ENCODE data around the gene RHEB.

Gene RHEB

DNA sequence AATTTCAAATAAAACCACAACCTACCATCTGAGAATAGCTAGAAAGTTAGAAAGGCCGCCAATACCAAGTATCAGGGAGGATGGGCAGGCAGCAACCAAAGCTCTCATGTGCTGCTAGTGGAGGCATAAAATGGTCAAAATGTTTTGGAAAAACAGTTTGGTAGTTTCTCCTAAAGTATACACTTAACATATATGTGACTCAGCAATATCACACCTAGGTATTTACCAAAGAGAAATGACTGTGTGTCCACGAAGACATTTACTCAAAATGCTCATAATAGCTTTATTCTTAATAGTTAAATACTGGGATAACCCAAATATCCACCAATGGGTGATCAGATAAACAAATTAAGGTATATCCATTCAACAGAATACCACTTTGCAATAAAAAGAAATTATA is 14.3 kb downstream of the RHEB start:
- in situ Hi-C loops (cut with MboI; ENCODE audit: low sequenced_read_pairs): no loop called here

DNA sequence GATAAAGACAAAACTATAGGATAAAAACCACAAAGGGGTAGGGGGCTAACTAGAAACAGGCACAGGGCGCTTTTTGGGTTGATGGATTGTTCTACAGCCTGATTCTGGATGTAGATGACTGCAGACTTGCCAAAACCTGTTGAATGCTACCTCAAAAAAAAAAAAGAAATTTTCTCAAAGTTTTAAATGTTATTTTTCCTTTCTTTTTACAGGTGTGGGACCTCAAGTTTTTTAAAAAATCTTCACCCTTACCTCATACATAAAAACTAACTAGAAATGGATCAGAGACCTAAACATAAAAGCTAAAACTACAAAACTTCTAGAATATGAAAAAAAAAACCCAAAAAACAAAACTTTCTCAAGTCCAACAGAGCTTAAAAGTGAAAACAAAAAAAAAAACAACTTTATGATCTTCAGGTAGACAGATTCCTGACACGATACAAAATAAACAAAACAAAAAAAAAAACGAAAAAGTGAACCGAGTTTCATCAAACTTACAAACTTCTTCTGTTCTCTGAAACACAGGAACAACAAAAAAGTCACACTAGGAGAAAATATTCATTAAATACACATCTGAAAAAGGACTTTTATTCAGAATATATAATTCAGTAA is 14.9 kb downstream of the RHEB start:
- in situ Hi-C loops (cut with MboI; ENCODE audit: low sequenced_read_pairs): no loop called here

DNA sequence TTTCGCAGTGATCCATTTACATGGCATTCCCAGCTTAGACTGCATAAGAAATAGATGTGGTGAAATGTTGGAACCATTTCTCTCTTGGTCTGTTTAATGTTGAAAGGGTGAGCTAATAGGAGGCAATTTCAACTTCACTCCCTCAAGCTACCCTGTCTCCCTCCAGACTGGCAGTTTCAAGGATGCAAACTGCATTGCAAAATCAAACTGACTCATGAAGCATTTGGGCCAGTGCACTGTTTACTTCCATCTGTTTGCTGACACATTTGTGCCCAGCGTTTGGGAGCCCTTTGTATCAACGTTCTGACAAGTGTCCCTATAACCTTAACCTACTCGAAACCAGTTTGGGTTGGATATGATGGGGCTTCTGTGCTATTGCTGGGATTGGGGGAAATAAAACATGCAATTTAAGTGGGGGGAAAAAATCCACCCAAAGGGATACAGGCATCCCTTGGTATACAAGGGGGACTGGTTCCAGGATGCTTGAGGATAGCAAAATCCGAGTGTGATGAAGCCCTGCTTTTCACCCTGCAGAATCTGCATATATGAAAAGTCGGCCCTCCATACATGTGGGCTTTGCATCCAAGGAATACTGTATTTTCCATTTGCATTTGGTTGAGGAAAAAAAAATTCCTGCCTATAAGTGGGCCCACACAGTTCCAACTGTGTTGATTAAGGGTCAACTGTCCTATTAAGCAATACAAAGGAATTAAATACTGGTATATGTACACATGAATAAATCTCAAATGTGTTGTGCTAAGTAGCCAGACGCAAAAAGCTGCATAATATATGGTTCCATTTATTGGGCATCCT is 15.6 kb downstream of the RHEB start:
- in situ Hi-C loops (cut with MboI; ENCODE audit: low sequenced_read_pairs): no loop called here

DNA sequence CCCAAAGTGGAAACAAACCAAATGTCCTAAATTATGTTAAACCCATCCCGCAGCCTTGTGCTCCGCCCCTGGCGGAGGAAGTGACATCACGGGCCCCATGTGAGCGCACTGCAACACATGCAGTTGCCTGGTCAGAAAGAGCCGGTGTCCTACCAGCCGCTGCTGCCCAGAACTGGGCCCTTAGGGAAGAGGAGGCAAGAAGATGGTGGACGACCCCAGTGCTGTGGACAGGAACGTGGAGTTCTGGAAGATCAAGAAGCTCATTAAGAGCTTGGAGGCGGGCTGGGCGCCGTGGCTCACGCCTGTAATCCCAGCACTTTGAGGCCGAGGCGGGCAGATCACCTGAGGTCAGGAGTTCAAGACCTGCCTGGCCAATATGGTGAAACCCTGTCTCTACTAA is 18.0 kb downstream of the RHEB start:
- in situ Hi-C loops (cut with MboI; ENCODE audit: low sequenced_read_pairs): no loop called here

DNA sequence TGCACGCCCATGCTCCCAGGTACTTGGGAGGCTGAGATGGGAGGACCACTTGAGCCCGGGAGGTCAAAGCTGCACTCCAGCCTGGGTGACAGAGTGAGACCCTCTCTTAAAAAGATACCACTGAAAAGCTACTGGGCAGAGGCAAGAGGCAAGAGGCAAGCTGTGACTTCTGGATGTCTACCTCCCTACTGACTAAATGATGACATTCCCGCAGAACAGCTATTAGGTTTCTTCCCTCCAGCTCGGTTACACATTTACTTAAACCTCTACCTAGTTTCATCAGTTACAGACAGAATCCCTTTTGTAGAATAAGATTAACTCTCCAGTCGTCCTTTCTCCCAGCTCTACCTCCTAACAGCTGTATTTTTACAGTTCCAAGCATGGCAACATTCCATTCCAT is 21.2 kb downstream of the RHEB start:
- in situ Hi-C loops (cut with MboI; ENCODE audit: low sequenced_read_pairs): no loop called here

DNA sequence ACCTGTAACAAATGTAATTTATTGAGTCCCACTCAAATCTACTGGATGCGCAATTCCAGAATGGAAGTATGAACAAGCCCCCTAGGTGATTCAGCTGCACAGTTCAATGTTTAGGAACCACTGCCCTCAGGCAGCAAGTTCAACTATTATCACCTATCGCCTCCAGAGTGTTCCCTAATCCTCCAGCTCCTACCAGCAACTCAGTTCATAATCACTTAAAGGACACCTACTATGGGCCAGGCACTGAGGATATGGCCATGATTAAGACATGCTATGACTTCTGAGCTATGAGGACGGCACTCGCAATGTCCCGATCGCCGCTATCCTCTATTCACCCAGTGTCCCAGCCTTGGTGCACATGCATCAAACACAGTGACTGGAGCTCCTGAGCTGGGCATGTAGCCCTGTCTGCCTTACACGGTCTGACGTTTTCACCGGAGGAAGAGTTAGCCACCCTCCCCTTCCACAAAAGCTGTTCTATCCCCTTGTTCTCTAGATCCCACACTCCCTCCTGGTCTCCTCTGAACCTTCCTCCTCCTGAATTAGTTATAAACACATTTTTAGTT is 22.3 kb downstream of the RHEB start:
- in situ Hi-C loops (cut with MboI; ENCODE audit: low sequenced_read_pairs): no loop called here

DNA sequence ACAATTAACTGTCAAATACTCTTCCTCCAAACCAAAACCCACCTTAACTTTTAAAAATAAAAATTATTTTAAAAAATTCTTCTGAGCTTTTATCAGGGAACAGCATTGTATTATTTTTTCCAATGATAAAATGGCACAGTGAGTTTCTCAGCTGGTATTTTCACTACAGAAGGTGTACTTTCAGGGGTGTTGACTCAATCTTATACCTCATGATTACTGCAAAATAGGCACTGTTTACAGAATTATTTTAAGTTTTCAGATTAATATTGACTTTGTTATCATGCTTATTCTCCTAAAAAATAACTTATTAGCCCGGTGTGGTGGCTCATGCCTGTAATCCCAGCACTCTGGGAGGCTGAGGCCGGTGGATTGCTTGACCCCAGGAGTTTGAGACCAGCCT is 24.3 kb downstream of the RHEB start:
- in situ Hi-C loops (cut with MboI; ENCODE audit: low sequenced_read_pairs): no loop called here

DNA sequence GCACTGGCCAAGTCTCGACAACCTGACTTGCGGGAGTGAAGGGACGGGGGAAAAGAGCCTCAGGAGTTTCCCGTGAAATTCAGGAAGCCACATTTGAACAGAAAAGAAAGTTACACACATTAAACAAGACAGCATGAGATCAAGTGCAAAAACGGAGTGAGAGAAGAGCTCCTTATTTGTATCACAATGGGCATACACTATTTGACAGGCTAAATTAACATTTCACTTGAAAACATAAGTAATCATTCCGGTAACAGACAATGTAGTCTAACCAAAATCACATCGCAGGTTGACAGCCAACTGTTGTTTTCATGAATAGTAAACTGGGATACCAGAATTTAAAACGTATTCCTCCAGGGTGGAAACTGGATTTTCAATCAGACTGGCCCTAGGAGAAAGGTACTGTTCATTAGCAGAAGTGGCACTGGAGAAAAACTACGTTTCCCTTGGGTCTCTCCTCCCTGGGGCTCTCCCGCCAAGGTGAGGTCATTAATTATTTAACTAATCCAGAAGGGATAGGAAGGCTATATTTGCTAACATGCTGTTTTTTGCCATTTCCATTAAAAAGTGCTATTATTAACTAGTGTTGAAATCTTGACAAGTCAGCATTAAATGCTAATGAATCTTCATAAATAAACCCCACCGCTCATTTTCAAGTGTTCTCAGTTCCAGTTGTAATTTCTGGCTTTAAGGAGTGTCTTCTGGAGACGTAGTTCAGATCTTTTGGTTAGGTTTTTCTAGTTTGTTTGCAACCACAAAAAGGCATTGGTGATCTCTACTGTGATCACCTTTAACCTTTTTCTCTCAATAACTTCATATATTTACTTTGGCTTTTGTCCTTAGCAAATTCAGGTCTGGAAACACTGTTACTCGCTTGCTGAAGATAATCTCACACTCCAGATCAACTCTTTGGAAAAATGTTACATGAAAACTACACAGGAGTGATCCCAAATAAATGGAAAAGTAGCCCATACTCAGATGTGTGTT is 25.1 kb downstream of the RHEB start:
- in situ Hi-C loops (cut with MboI; ENCODE audit: low sequenced_read_pairs): no loop called here

DNA sequence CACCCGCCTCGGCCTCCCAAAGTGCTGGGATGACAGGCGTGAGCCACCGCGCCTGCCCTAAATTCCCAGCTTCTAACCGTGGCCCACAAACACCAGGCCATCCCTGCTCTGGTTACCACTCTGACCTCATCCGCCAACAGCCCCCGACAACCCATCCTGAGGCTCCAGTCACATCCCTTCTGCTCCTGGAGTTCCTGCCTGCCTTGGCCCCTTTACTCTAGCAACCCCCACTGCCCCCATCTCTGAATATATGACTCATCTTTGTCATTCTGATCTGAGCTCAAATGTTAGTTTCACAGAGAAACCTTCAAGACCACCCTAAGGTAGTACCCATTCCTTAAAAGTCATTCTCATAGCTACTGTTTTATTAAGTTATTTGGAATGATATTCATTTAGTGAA is 26.6 kb downstream of the RHEB start:
- in situ Hi-C loops (cut with MboI; ENCODE audit: low sequenced_read_pairs): no loop called here

DNA sequence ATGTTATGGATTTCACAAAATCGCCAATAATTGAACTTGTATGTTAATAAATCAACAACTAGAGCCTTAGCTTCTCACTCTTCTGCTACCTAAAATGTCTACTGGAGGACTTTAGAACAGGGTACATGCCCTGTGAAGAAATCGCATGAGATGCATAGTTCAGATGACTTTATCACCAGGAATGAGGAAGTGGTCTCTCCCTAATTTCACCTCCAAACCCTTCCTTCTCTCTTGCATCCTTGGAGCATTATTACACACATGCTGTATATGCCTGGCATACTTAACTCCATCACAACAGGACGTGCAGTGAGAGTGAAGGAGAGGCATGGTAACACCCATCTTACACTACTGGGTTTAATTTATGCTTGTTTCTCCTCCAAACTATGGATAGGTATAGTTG is 27.8 kb downstream of the RHEB start:
- in situ Hi-C loops (cut with MboI; ENCODE audit: low sequenced_read_pairs): no loop called here

DNA sequence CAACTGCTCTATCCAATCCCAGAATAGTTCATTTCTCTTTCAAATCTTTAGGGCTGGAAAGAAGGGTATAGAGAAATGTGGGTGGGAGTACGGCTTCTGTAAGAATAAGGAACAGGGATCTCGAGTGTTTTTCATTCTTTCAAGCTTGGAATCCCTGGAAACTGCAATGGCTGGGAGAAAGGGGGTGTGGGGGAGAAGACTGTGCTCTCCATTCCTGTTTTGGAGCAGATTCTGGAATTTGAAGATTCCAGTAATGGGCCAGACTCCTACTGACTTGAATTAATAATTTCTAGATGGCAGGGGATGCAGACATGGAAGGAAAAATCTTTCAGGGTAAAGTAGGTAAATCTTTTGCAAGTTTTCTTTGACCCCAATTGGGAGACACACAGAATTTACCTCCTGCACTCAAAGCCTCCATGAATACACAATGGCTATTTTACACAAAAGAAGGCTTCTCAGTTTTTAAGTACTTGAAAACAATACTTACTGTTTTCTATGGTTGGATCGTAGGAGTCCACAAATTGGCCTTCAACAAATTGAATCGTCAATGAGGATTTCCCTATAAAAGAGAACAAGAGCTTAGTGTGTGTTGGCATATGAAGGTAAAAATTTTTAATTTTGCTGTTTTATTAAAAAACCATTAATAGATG is 29.1 kb downstream of the RHEB start:
- in situ Hi-C loops (cut with MboI; ENCODE audit: low sequenced_read_pairs): no loop called here

DNA sequence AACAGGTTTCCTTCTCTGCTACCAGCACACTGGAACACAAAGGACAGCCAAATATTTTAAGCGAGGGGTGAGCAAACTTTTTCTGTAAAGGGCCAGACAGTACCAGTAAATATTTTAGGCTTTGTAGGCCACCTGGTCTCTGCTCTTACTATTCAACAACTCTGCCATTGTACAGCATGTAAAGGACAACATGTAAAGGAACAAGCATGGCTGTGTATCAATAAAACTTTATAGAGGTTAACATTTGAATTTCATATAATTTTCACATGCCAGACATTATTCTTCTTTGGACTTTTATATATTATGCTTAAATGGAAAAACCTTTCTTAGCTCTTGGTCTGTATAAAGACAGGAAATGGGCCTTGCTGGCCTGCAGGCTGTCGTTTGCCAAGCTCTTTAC is 30.2 kb downstream of the RHEB start:
- in situ Hi-C loops (cut with MboI; ENCODE audit: low sequenced_read_pairs): no loop called here

DNA sequence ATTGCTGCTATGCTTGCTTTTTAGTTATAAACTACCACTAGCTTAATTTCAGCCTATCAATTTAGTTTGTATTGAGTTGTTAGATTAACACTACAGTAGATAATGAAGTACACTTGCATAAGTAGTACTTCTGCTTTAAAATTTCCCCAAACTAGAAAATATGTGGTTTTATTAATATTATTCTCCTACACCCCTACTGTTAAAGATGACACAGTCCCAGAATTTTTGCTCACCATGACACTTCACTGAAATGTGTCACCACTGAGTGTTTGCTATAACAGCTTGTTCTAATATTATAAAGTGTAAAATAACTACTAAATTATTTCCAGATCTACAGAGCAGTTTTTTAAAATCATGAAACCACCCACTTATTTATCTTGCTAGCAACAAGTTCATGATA is 31.6 kb downstream of the RHEB start:
- in situ Hi-C loops (cut with MboI; ENCODE audit: low sequenced_read_pairs): no loop called here

DNA sequence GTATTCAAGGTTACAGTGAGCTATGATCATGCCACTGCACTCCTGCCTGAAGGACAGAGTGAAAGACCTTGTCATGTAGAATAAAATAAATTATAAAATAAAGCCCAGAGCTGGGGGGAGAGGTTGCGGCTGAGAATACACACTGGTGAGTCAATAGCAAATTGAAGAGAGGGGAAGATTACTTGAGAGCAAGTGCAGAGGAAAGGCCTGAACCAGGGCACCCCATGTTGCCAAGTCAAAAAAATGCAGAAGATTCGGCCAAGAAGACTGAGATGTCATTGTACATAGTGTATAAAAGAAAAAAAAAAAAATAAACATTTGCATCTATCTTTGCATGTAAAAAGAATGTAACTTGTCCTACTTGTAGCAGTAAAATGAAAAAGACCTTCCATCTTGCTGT is 32.5 kb downstream of the RHEB start:
- in situ Hi-C loops (cut with MboI; ENCODE audit: low sequenced_read_pairs): no loop called here

DNA sequence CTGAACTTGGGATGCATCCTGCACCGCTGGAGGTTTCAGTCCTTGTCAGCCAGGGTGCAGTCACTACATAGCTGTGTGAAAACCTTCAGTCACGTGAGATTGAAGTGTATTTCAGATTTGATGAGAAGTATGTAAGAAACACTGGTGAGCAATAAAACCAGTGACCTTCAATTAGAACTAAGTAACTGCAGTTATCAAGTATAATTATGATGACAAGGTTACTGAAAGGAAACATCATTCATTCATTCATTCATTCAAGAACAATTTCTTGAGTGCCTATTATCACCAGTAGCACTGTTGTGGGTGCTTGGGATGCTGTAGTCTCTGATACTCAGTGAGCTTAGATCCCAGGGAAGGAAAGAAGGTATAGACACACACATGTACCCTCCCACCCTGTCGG is 33.6 kb downstream of the RHEB start:
- in situ Hi-C loops (cut with MboI; ENCODE audit: low sequenced_read_pairs): no loop called here

DNA sequence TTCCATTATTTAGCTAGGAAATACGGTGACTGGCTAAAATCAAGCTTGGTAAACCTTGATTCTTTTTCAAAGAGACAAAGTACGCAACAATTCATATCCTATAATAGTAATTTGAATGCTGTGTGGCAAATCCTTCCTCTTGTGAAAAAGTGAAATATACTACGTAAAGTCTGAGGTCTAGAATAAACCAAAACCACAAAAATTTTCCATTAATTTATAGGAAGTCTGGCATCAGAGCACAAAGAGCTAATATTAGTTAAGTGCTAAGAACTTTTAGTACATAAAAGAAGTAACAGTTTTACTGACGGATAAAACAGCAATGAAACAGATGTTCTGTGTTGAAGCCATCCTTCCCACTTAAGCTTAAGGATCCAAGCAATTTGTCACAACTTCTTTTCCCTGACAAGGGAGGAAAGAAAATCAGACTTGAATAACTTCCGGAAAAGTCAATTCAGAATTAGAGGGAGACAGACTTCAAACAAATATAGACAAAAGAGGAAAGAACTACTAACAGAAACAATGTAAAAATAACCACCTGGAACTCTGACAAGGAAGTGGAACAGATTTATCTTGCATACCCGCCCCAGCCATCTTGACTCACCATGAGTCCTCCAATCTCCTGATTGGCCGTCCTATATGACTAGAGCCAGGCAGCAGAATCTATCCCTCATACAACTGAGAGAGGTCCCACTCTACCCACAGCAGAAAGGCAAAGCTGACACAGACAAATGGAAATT is 34.6 kb downstream of the RHEB start:
- in situ Hi-C loops (cut with MboI; ENCODE audit: low sequenced_read_pairs): no loop called here

DNA sequence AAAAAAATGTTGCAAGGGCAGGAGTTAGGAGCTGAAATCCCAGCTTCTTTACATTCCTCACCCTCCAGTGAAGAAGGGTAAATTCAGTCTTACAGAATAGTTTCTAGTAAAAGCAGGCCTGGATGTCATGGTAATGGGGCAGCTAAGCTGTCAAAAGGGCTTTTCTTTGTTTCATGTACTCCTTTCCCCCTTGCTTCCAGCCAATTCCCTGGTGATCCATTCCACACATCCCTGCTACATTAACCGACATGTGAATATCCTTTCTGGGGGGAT is 36.0 kb downstream of the RHEB start:
- in situ Hi-C loops (cut with MboI; ENCODE audit: low sequenced_read_pairs): no loop called here

DNA sequence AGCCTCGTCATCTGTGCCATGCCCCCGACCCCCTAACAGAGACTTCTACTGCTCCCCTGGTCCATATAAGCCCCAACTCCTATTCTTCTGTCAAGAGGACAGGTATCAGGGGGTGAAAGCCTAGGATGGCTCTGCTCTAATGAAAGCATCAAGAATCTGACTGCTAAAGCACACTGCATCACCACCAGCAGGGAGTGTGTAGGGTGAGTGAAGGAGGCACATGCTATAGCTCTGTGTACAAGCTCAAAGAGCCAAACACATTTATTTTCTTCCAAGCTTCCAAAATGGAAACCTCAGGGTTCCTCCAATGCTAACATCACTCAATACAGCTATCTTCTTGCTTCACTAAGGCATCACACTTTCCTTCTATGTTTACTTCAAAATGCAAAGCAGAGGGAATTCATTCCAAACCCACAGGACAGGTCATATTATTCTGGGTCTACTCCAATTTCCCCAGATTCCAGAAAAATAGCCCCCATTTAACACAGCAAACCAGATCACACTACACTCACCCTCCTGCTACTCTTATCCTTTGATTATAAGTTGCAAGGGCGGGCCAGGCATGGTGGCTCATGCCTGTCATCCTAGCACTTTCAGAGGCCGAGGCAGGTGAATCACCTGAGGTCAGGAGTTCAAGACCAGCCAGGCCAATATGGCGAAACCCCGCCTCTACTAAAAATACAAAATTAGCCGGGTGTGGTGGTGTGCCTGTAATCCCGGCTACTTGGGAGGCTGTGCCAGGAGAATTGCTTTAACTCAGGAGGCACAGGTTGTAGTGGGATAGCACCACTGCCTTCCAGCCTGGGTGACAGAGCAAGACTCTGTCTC is 36.6 kb downstream of the RHEB start:
- in situ Hi-C loops (cut with MboI; ENCODE audit: low sequenced_read_pairs): no loop called here

DNA sequence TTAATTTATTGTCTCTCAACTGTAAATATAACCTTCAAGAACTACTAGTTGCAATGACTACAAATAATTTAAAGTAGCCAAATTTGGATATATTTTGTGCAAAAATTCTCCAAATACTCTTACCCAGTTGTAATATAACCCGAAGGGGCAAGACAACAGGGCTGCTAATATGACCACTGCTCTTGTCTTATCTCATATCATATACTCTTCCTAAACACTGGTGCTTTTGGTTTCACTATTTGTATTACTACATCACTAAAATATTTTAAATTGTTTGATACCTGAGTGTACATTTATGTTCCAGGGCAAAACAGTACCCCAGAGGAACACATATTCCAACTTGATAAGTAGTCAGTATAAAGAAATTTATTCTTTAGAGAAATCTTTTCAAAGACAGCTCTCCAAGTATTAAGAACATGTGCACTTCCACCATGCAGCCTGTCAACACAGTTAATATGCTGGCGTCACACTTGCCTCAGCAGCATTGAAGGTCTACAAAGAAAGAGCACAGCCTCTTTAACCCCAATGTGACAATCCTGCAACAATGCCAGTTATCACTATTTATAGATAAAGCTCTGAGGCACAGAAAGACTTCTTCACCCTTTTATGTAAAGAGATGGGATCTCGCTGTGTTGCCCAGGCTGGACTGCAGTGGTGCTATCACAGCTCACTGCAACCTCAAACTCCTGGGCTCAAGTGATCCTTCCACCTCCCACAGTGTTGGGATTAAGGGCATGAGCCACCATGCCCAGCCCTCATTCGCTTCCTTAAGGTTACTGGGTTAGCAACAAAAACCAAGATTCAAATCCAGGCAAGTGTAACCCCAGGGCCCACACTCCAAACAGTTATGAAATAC is 37.8 kb downstream of the RHEB start:
- in situ Hi-C loops (cut with MboI; ENCODE audit: low sequenced_read_pairs): no loop called here
